Gastroesophageal sphincter (tissue), 3 donors: ENCODE results near the gene QRSL1.

Experiments used
- CTCF ChIP-seq, 4 experiments: fragments of 200-600 bp in 2 of 4; fragments of 450-650 bp in 2 of 4; sonication (generic) in 1 of 4; IDR thresholded peaks; one replicate each; pipeline ENCODE4 v1.5.1; 2017 to 2019; ENCODE audit warnings: antibody characterized with exemption in 4 of 4, mild to moderate bottlenecking in 2 of 4, moderate library complexity in 2 of 4
- EP300 ChIP-seq: sonication (generic); formaldehyde crosslinking; IDR thresholded peaks from one replicate; pipeline ENCODE4 v1.6.1; 2017; ENCODE audit warnings: antibody characterized with exemption, mild to moderate bottlenecking
- POLR2A ChIP-seq, 2 donors: fragments of 450-650 bp; IDR thresholded peaks; one replicate each; pipeline ENCODE4 v1.6.1; 2017; ENCODE audit warnings: antibody characterized with exemption in 2 of 2, mild to moderate bottlenecking in 2 of 2, moderate library complexity in 1 of 2
- POLR2AphosphoS5 ChIP-seq: sonication (generic); formaldehyde crosslinking; IDR thresholded peaks from one replicate; pipeline ENCODE4 v1.6.1; 2017; ENCODE audit warnings: antibody characterized with exemption

DNA sequence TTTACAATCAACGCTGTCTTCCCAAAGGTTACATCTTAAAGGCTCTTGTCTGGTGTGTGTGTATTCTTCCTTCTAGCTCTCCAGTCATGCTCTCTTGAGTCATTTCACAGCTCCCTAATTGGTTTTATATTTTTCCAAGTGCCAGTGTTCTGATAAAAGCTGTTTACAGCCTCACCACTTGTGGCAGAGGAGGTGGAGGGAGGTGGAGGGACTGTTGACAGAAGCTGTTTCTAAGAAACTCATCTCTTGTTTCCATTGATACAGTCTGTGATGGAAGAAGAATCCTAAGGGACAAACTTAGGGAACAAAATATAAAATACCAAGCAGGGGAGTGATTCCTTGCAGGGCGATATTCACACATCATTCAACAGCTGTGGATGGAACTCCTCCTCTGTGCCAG, 64.0 kb downstream of the QRSL1 start:
- TF ChIP-seq CTCF (IDR thresholded peaks at IDR 0.05) (no peak), POLR2AphosphoS5 (no peak), POLR2A (IDR thresholded peaks at IDR 0.05) (no peak), EP300 (no peak)
